22Rv1 (cell line): ENCODE measurements around the gene SH2D3A.

Source experiments
- CTCF ChIP-seq: fragments of 450-650 bp; IDR thresholded peaks from 2 replicates; pipeline ENCODE4 v1.5.1; 2017; ENCODE audit warnings: mild to moderate bottlenecking
- ZFX ChIP-seq: fragments of 450-650 bp; IDR thresholded peaks from 2 replicates; pipeline ENCODE4 v1.6.1; 2017; ENCODE audit warnings: antibody characterized with exemption, borderline replicate concordance

DNA sequence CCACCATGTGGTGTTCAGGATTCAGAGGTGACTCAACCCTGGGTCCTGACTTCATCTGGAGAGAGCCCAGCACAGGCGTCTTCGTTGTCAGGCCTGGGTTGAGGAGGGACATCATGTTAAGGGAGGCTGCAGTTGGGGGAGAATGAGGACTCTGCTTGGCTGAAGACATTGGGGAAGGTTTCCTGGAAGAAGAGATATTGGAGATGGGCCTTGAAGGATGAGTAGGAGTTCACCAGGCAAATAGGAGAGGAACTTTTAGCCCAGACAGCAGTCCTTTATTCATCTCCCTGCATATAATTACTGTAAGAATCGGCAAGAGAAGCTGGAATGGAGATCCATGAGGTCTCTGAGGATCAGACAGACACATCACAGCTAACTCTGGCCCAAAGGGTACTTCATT lies 44.1 kb upstream of the SH2D3A start:
- no peak for TF ChIP-seq CTCF
- no peak for TF ChIP-seq ZFX
